Measurements from ENCODE around the gene VEZT. TPM values are rescaled to one million over a fixed set of nuclear protein-coding genes. Genes with fewer than 3 reads are reported as not detected.
"Not testable (repeated sequence)": the region's sequence is repeated elsewhere in the genome, so short reads cannot be mapped to it uniquely, and the experiment has no call there.

VEZT gene
- total RNA-seq, 2 experiments from 2014 or later: 52.7 to 58.4 TPM

DNA sequence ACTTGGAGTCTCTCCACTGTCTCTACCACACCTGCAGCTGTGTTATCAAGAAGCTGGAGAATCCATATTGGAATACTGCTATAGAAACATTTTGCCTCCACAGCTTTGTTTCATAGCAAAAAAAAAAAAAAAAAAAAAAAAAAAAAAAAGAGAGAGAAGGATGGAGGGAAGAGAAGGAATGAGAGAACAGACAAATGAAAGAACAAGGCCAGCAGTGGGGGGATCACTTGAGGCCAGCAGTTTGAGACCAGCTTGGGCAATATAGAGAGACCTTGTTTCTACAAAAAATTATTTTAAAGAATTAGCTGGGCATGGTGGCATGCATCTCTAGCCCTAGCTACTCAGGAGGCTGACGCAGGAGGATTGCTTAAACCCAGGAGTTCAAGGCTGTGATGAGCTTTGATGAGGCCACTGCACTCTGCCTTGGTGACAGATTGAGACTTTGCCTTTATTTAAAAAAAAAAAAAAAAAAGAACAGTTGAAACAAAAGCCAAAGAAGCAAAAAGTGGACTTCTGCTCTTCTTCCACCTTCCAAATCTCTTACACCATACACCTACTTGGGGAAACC is 8.1 kb downstream of the VEZT start:
- H3K9me3 Mint-ChIP-seq: no peaks in the 10 kb centered on the region
- H3K4me1 Mint-ChIP-seq: peaks cover 31% of the 10 kb centered on the region
- H3K27ac Mint-ChIP-seq: no peak overlapping the region
- peaks cover 16% of the 10 kb centered on the region for H3K36me3 Mint-ChIP-seq
- H3K27me3 Mint-ChIP-seq: no peaks in the 10 kb centered on the region
- no peak for DNase-seq
- no peak overlapping the region for H3K4me3 Mint-ChIP-seq

- Mint-ChIP-seq H3K27me3 (no peaks in the 10 kb centered on the region), H3K4me1 (peaks cover 29% of the 10 kb centered on the region)
Measured at GRCh38 chr12:95227818-95228356, 10.3 kb downstream of the VEZT start.

GRCh38 chr12:95228617-95229016 is 11.0 kb downstream of the VEZT start:
- Mint-ChIP-seq H3K36me3 (peaks cover 16% of the 10 kb centered on the region), H3K27me3 (no peaks in the 10 kb centered on the region), H3K4me1 (peaks cover 29% of the 10 kb centered on the region), H3K4me3 (no peak overlapping the region), H3K27ac (no peak overlapping the region), H3K9me3 (no peaks in the 10 kb centered on the region)
- no peak for DNase-seq

More at GRCh38 chr12:95227818-95228356, 10.3 kb downstream of the VEZT start:
- no peak overlapping the region for H3K27ac Mint-ChIP-seq
- no peak overlapping the region for H3K4me3 Mint-ChIP-seq
- H3K36me3 Mint-ChIP-seq: peaks cover 13% of the 10 kb centered on the region
- no peak for DNase-seq
- H3K9me3 Mint-ChIP-seq: no peaks in the 10 kb centered on the region

- Mint-ChIP-seq H3K4me3 (no peak overlapping the region), H3K9me3 (no peaks in the 10 kb centered on the region), H3K4me1 (peaks cover 20% of the 10 kb centered on the region), H3K36me3 (peaks cover 11% of the 10 kb centered on the region), H3K27me3 (no peaks in the 10 kb centered on the region), H3K27ac (no peak overlapping the region)
- no peak for DNase-seq
Measured at GRCh38 chr12:95229636-95230035, 12.0 kb downstream of the VEZT start.

- H3K4me1 Mint-ChIP-seq: peaks cover 17% of the 10 kb centered on the region
- H3K9me3 Mint-ChIP-seq: no peaks in the 10 kb centered on the region
- no peak overlapping the region for H3K27ac Mint-ChIP-seq
- H3K27me3 Mint-ChIP-seq: no peaks in the 10 kb centered on the region
- DNase-seq: no peak
- no peak overlapping the region for H3K4me3 Mint-ChIP-seq
- H3K36me3 Mint-ChIP-seq: peaks cover 7% of the 10 kb centered on the region
Measured at GRCh38 chr12:95230313-95230712, 12.7 kb downstream of the VEZT start.

GRCh38 chr12:95231190-95231589 is 13.6 kb downstream of the VEZT start:
- Mint-ChIP-seq H3K4me3 (no peak overlapping the region), H3K4me1 (peaks cover 17% of the 10 kb centered on the region), H3K36me3 (peaks cover 13% of the 10 kb centered on the region), H3K27ac (no peak overlapping the region), H3K27me3 (no peaks in the 10 kb centered on the region), H3K9me3 (no peaks in the 10 kb centered on the region)
- no peak for DNase-seq

GRCh38 chr12:95234187-95234586 is 16.6 kb downstream of the VEZT start:
- H3K9me3 Mint-ChIP-seq, DNase-seq, H3K27ac Mint-ChIP-seq, H3K4me3 Mint-ChIP-seq, H3K27me3 Mint-ChIP-seq: not testable (repeated sequence)
- Mint-ChIP-seq H3K36me3 (peaks cover 22% of the 10 kb centered on the region), H3K4me1 (peaks cover 16% of the 10 kb centered on the region)

GRCh38 chr12:95235621-95236020 is 18.0 kb downstream of the VEZT start:
- Mint-ChIP-seq H3K4me1 (peaks cover 24% of the 10 kb centered on the region), H3K36me3 (peaks cover 24% of the 10 kb centered on the region)
- H3K27me3 Mint-ChIP-seq, H3K9me3 Mint-ChIP-seq, DNase-seq, H3K4me3 Mint-ChIP-seq, H3K27ac Mint-ChIP-seq: not testable (repeated sequence)

GRCh38 chr12:95237315-95237714 is 19.7 kb downstream of the VEZT start:
- no peaks in the 10 kb centered on the region for H3K27me3 Mint-ChIP-seq
- DNase-seq: no peak
- no peak overlapping the region for H3K27ac Mint-ChIP-seq
- no peak overlapping the region for H3K4me3 Mint-ChIP-seq
- H3K9me3 Mint-ChIP-seq: no peaks in the 10 kb centered on the region
- H3K36me3 Mint-ChIP-seq: peaks cover 26% of the 10 kb centered on the region
- H3K4me1 Mint-ChIP-seq: peaks cover 19% of the 10 kb centered on the region

GRCh38 chr12:95238150-95238549 is 20.5 kb downstream of the VEZT start:
- Mint-ChIP-seq H3K4me1 (peaks cover 17% of the 10 kb centered on the region), H3K27me3 (no peaks in the 10 kb centered on the region), H3K36me3 (peaks cover 24% of the 10 kb centered on the region), H3K4me3 (no peak overlapping the region), H3K9me3 (no peaks in the 10 kb centered on the region), H3K27ac (no peak overlapping the region)
- no peak for DNase-seq

GRCh38 chr12:95239216-95239615 is 21.6 kb downstream of the VEZT start:
- H3K4me3 Mint-ChIP-seq: no peak overlapping the region
- H3K27ac Mint-ChIP-seq: no peak overlapping the region
- H3K27me3 Mint-ChIP-seq: no peaks in the 10 kb centered on the region
- no peak for DNase-seq
- peaks cover 28% of the 10 kb centered on the region for H3K36me3 Mint-ChIP-seq
- peaks cover 17% of the 10 kb centered on the region for H3K4me1 Mint-ChIP-seq
- H3K9me3 Mint-ChIP-seq: no peaks in the 10 kb centered on the region

DNA sequence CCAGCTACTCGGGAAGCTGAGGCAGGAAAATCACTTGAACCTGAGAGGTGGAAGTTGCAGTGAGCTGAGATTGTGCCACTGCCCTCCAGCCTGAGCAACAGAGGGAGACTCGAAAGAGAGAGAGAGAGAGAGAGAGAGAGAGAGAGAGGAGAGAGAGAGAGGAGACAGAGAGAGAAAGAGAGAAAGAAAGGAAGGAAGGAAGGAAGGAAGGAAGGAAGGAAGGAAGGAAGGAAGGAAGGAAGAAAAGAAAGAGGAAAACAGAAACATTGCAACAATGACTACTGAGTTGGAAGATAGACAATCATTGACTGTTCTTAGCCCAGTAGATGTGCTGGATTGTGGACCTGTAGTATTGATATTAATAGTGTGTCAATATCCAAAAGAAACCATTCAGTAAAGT is 22.2 kb downstream of the VEZT start:
- peaks cover 17% of the 10 kb centered on the region for H3K4me1 Mint-ChIP-seq
- not testable (repeated sequence) for H3K27me3 Mint-ChIP-seq, H3K27ac Mint-ChIP-seq, DNase-seq, H3K9me3 Mint-ChIP-seq, H3K4me3 Mint-ChIP-seq
- H3K36me3 Mint-ChIP-seq: peaks cover 29% of the 10 kb centered on the region

DNA sequence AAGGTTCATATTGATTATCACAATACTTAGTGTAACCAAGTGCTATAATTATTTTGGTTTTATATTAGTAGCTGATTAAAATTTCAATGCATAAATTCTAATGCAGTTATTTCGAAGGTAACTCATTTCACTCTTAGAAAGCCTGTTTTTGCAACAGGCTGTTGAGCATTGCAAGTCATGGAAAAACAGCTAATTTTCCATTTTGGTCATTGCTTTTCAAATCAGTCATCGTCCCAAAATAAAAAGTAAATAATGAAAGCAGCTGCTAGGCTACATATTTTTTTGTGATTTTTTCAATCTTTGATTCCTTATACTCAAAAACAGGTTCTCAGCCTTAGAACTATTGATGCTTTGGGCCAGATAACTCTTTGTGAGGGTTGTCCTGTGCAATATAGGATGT is 22.9 kb downstream of the VEZT start:
- Mint-ChIP-seq H3K9me3 (no peaks in the 10 kb centered on the region), H3K4me3 (no peak overlapping the region), H3K36me3 (peaks cover 29% of the 10 kb centered on the region), H3K27me3 (no peaks in the 10 kb centered on the region), H3K27ac (no peak overlapping the region), H3K4me1 (peaks cover 20% of the 10 kb centered on the region)
- no peak for DNase-seq

DNA sequence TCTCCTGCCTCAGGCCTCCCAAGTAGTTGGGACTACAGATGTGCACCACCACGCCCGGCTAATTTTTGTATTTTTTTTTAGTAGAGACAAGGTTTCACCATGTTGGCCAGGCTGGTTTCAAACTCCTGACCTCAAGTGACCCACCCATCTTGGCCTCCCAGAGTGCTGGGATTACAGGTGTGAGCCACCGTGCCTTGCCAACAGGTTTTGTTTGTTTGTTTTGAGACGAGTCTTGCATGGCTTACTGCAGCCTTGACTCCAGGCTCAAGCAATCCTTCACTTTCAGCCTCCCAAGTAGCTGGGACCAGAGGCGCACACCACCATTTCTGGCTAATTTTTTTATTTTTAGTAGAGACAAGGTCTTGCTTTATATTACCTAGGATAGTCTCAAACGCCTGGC is 23.5 kb downstream of the VEZT start:
- Mint-ChIP-seq H3K36me3 (peaks cover 23% of the 10 kb centered on the region), H3K4me1 (peaks cover 21% of the 10 kb centered on the region)
- not testable (repeated sequence) for H3K27me3 Mint-ChIP-seq, H3K4me3 Mint-ChIP-seq, H3K9me3 Mint-ChIP-seq, H3K27ac Mint-ChIP-seq, DNase-seq

GRCh38 chr12:95241761-95242506 is 24.3 kb downstream of the VEZT start:
- Mint-ChIP-seq H3K4me1 (peaks cover 28% of the 10 kb centered on the region), H3K27ac (no peak overlapping the region), H3K4me3 (no peak overlapping the region), H3K27me3 (no peaks in the 10 kb centered on the region), H3K36me3 (peaks cover 20% of the 10 kb centered on the region), H3K9me3 (no peaks in the 10 kb centered on the region)
- no peak for DNase-seq
